HCT116 (cell line): ENCODE results near the gene CREB3. TPM values are rescaled to one million over a fixed set of nuclear protein-coding genes. Genes with fewer than 3 reads are reported as not detected.

Experiments
- ATAC-seq: fragments of 200-7000 bp; cut with Tn5 transposase; 2 replicates; pipeline ENCODE4 v1.9.1; 2020; ENCODE audit warnings: mild to moderate bottlenecking, moderate library complexity
- BruUV-seq: library from RNA; stranded (reverse); fragments of 400-500 nt; replicated peaks from 2 replicates; lab custom pipeline; 2021; lab: Mats Ljungman, UMichigan
- CTCF ChIA-PET: fragments of 300-600 bp; sonication (Branson Sonifier 250); formaldehyde crosslinking; loops from one replicate; lab custom pipeline; 2021; ENCODE audit warnings: antibody characterized with exemption; lab: Charles Lee
- POLR2A ChIA-PET: fragments of 300-600, 350-600 bp; sonication (Branson Sonifier 250); formaldehyde crosslinking; loops from one replicate; lab custom pipeline; 2021; ENCODE audit warnings: antibody characterized with exemption; lab: Charles Lee
- RAD21 ChIA-PET, 2 experiments: fragments of 300-600 bp; sonication (Branson Sonifier 250); formaldehyde crosslinking; loops; one replicate each; lab custom pipeline; 2023; ENCODE audit warnings: low total read pairs in 2 of 2; ENCODE audit not compliant: uncharacterized antibody in 2 of 2, unreplicated experiment in 2 of 2, low non-redundant PET in 1 of 2; lab: Charles Lee
- DNase-seq: peaks from one replicate; pipeline ENCODE4 v3.0.0-alpha.2; 2010; ENCODE audit warnings: low read depth, low spot score
- H2AFZ ChIP-seq: fragments of 200-600 bp; shearing (Covaris generic), sonication (generic); 2 replicates; pipeline ENCODE4 v1.6.1; 2017; ENCODE audit warnings: low read depth, mixed run types, mixed read lengths, antibody characterized with exemption, low read length; ENCODE audit not compliant: poor library complexity, severe bottlenecking
- H3K27ac ChIP-seq: 2 replicates; pipeline ENCODE4 v1.5.1; 2012; ENCODE audit warnings: low read depth, low read length
- H3K27me3 ChIP-seq: fragments of 200-600 bp; sonication (generic); 2 replicates; pipeline ENCODE4 v1.6.1; 2016; ENCODE audit warnings: mixed run types, low read length, mixed read lengths; ENCODE audit not compliant: insufficient read depth
- H3K36me3 ChIP-seq, 2 experiments: fragments of 200-500 bp in 1 of 2; fragments of 200-600 bp in 1 of 2; sonication (Bioruptor generic) in 1 of 2; sonication (generic) in 1 of 2; 2 replicates each; pipeline versions ENCODE4 v1.5.1 to v1.6.1; 2014 to 2016; ENCODE audit warnings: low read length in 2 of 2, inconsistent platforms in 1 of 2, mixed read lengths in 1 of 2, mixed run types in 1 of 2; ENCODE audit not compliant: insufficient read depth in 2 of 2, control insufficient read depth in 1 of 2
- H3K4me1 ChIP-seq, 2 experiments: fragments of 200-600 bp in 1 of 2; sonication (generic) in 1 of 2; 2 replicates each; pipeline versions ENCODE4 v1.5.1 to v1.6.1; 2012 to 2017; ENCODE audit warnings: low read length in 2 of 2, inconsistent platforms in 1 of 2, mild to moderate bottlenecking in 1 of 2, mixed read lengths in 1 of 2, mixed run types in 1 of 2, moderate library complexity in 1 of 2; ENCODE audit not compliant: insufficient read depth in 2 of 2, control insufficient read depth in 1 of 2
- H3K4me2 ChIP-seq: fragments of 200-600 bp; sonication (generic); 2 replicates; pipeline ENCODE4 v1.6.1; 2017; ENCODE audit warnings: mixed run types, low read length, mixed read lengths
- H3K4me3 ChIP-seq, 2 experiments: fragments of 200-600 bp in 1 of 2; sonication (generic) in 1 of 2; replicated peaks in 1 of 2; 2 replicates each; pipeline ENCODE4 v1.5.1; 2011 to 2016; ENCODE audit warnings: low read length in 2 of 2, control low read depth in 1 of 2, low read depth in 1 of 2, mild to moderate bottlenecking in 1 of 2, mixed read lengths in 1 of 2, mixed run types in 1 of 2
- H3K79me2 ChIP-seq: fragments of 200-600 bp; sonication (generic); 2 replicates; pipeline ENCODE4 v1.6.1; 2017; ENCODE audit warnings: mild to moderate bottlenecking, mixed run types, low read length, moderate library complexity, mixed read lengths; ENCODE audit not compliant: insufficient read depth
- H3K9ac ChIP-seq: fragments of 200-600 bp; sonication (generic); 2 replicates; pipeline ENCODE4 v1.6.1; 2016; ENCODE audit warnings: low read length, mixed read lengths
- H3K9me2 ChIP-seq: fragments of 200-600 bp; sonication (generic), shearing (Covaris generic); 2 replicates; pipeline ENCODE4 v1.6.1; 2017; ENCODE audit warnings: mixed run types, mild to moderate bottlenecking, moderate library complexity; ENCODE audit not compliant: insufficient read depth
- H3K9me3 ChIP-seq, 2 experiments: fragments of 200-500 bp in 1 of 2; fragments of 200-600 bp in 1 of 2; sonication (Bioruptor generic) in 1 of 2; sonication (generic) in 1 of 2; 2 replicates each; pipeline ENCODE4 v1.6.1; 2014 to 2017; ENCODE audit warnings: low read length in 2 of 2, mixed read lengths in 2 of 2, inconsistent platforms in 1 of 2, low read depth in 1 of 2, mild to moderate bottlenecking in 1 of 2, mixed run types in 1 of 2, moderate library complexity in 1 of 2; ENCODE audit not compliant: control insufficient read depth in 1 of 2, insufficient read depth in 1 of 2
- H4K20me1 ChIP-seq: fragments of 200-600 bp; sonication (generic), shearing (Covaris generic); 2 replicates; pipeline ENCODE4 v1.6.1; 2017; ENCODE audit warnings: mixed run types, mild to moderate bottlenecking, moderate library complexity; ENCODE audit not compliant: insufficient read depth
- CEBPB ChIP-seq: IDR thresholded peaks from 2 replicates; pipeline ENCODE4 v1.6.1; 2012; ENCODE audit warnings: low read depth
- EZH2phosphoT487 ChIP-seq: fragments of 200-600 bp; IDR thresholded peaks from 2 replicates; pipeline ENCODE4 v1.6.1; 2018; ENCODE audit warnings: antibody characterized with exemption, borderline replicate concordance
- JUND ChIP-seq: IDR thresholded peaks from 2 replicates; pipeline ENCODE4 v1.6.1; 2012
- POLR2AphosphoS5 ChIP-seq: IDR thresholded peaks from 2 replicates; pipeline ENCODE4 v1.6.1; 2011; ENCODE audit warnings: mild to moderate bottlenecking, low read depth, low read length, moderate library complexity
- SIN3A ChIP-seq: IDR thresholded peaks from 2 replicates; pipeline ENCODE4 v1.6.1; 2012; ENCODE audit warnings: low read depth
- SP1 ChIP-seq: IDR thresholded peaks from 2 replicates; pipeline ENCODE4 v1.6.1; 2012; ENCODE audit warnings: low read depth
- YY1 ChIP-seq: IDR thresholded peaks from 2 replicates; pipeline ENCODE4 v1.6.1; 2011; ENCODE audit warnings: low read length, low read depth, moderate library complexity, mild to moderate bottlenecking; ENCODE audit not compliant: insufficient replicate concordance; ENCODE audit errors: extremely low read depth
- ZFX ChIP-seq: fragments of 450-650 bp; IDR thresholded peaks from 2 replicates; pipeline ENCODE4 v1.6.1; 2017
- intact Hi-C: fragments of 100-400 bp; cut with micrococcal nuclease; formaldehyde crosslinking; loops from 2 replicates; pipeline ENCODE4 v1.10.0; 2022
- total RNA-seq: library from RNA; stranded (reverse); gene quantifications from one replicate; pipeline ENCODE4 v1.2.1, GENCODE V29; 2021; ENCODE audit not compliant: unreplicated experiment
- TF ChIP-seq, protein P1 (sequence below), 3 experiments: fragments of 200-600 bp in 1 of 3; sonication (generic) in 1 of 3; IDR thresholded peaks in 2 of 3; conservative IDR thresholded peaks in 1 of 3; 2 replicates each; pipeline ENCODE4 v1.5.1; 2012 to 2017; ENCODE audit warnings: low read depth in 2 of 3, low read length in 2 of 3, antibody characterized with exemption in 1 of 3, borderline replicate concordance in 1 of 3, control low read depth in 1 of 3, mild to moderate bottlenecking in 1 of 3, mixed read lengths in 1 of 3, mixed run types in 1 of 3, moderate library complexity in 1 of 3; ENCODE audit not compliant: insufficient read depth in 1 of 3
- TF ChIP-seq, protein P2 (sequence below): IDR thresholded peaks from 2 replicates; pipeline ENCODE4 v1.6.1; 2012; ENCODE audit warnings: low read depth

Gene CREB3
- total RNA-seq, 1 experiment from 2014 or later: 22.3 TPM

DNA sequence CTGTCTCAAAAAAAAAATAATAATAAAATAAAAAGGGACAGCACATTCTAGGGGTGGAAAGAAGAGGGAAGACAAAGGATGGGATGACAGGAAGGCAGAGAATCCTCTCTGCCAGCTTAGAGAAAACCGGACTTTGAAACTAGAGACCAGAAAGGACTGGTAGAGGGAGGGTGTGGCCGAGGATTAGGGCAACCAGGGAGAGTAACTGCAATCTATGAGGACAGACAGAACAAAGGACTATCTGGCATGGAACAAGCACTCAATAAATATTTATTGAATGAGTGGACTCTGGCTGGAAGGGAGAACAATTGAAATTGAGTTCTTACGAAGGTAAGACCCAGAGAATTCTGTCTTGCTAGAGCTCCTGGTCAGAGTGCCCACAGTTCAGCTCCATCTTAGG, 14.1 kb downstream of the CREB3 start:
- DNase-seq (no peak), ATAC-seq (no peak)
- RAD21 ChIA-PET: no interaction called here

More for the DNA sequence above, 14.1 kb downstream of the CREB3 start:
- Histone ChIP-seq H3K27ac (no peak overlapping the region), H3K36me3 (peaks cover 37 to 42% of the 10 kb centered on the region in 2 experiments; a peak in 3 of 4 replicates), H3K79me2 (peaks cover 77% of the 10 kb centered on the region), H3K4me1 (peaks cover 21 to 25% of the 10 kb centered on the region in 2 experiments), H3K9me2 (no peaks in the 10 kb centered on the region), H3K9me3 (no peaks in the 10 kb centered on the region), H3K9ac (no peak overlapping the region)
- BruUV-seq: no TSS peak
- intact Hi-C loops: no loop called here
- CTCF ChIA-PET: interaction anchor here (0.8 to 1.9 kb wide), 2 partner anchors 10 kb away, joined by 3 to 6 read pairs; no protein-coding TSS in a partner anchor
- POLR2A ChIA-PET: no interaction called here
- no peak for TF ChIP-seq SIN3A
- no peak for TF ChIP-seq JUND
- TF ChIP-seq YY1: no peak
- TF ChIP-seq SP1: no peak
- TF ChIP-seq POLR2AphosphoS5: no peak
- no peak for TF ChIP-seq CEBPB
- no peak for TF ChIP-seq EZH2phosphoT487
- TF ChIP-seq, protein P1, sequence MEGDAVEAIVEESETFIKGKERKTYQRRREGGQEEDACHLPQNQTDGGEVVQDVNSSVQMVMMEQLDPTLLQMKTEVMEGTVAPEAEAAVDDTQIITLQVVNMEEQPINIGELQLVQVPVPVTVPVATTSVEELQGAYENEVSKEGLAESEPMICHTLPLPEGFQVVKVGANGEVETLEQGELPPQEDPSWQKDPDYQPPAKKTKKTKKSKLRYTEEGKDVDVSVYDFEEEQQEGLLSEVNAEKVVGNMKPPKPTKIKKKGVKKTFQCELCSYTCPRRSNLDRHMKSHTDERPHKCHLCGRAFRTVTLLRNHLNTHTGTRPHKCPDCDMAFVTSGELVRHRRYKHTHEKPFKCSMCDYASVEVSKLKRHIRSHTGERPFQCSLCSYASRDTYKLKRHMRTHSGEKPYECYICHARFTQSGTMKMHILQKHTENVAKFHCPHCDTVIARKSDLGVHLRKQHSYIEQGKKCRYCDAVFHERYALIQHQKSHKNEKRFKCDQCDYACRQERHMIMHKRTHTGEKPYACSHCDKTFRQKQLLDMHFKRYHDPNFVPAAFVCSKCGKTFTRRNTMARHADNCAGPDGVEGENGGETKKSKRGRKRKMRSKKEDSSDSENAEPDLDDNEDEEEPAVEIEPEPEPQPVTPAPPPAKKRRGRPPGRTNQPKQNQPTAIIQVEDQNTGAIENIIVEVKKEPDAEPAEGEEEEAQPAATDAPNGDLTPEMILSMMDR (IDR thresholded peaks at IDR 0.05 in 2 of 3, conservative IDR thresholded peaks at IDR 0.05 in 1 of 3; ENCODE audit: borderline replicate concordance in 1 of 3, insufficient read depth in 1 of 3, low read depth in 2 of 3, low read length in 2 of 3): no peak
- TF ChIP-seq, protein P2, sequence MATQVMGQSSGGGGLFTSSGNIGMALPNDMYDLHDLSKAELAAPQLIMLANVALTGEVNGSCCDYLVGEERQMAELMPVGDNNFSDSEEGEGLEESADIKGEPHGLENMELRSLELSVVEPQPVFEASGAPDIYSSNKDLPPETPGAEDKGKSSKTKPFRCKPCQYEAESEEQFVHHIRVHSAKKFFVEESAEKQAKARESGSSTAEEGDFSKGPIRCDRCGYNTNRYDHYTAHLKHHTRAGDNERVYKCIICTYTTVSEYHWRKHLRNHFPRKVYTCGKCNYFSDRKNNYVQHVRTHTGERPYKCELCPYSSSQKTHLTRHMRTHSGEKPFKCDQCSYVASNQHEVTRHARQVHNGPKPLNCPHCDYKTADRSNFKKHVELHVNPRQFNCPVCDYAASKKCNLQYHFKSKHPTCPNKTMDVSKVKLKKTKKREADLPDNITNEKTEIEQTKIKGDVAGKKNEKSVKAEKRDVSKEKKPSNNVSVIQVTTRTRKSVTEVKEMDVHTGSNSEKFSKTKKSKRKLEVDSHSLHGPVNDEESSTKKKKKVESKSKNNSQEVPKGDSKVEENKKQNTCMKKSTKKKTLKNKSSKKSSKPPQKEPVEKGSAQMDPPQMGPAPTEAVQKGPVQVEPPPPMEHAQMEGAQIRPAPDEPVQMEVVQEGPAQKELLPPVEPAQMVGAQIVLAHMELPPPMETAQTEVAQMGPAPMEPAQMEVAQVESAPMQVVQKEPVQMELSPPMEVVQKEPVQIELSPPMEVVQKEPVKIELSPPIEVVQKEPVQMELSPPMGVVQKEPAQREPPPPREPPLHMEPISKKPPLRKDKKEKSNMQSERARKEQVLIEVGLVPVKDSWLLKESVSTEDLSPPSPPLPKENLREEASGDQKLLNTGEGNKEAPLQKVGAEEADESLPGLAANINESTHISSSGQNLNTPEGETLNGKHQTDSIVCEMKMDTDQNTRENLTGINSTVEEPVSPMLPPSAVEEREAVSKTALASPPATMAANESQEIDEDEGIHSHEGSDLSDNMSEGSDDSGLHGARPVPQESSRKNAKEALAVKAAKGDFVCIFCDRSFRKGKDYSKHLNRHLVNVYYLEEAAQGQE: no peak
- no peak for TF ChIP-seq ZFX
- TF ChIP-seq, all 23 proteins: peak for 0
- Histone ChIP-seq H3K4me3 (no peak overlapping the region), H4K20me1 (peaks cover 7% of the 10 kb centered on the region; the same call in 1 of the 2 replicates), H2AFZ (no peak overlapping the region), H3K4me2 (peak overlapping the region; percentile 96), H3K27me3 (no peaks in the 10 kb centered on the region)
